Cardiac muscle cell (in vitro differentiated cells and primary cell): ENCODE data around the gene NEUROG3. TPM values are rescaled to one million over a fixed set of nuclear protein-coding genes. Genes with fewer than 3 reads are reported as not detected.

Experiments
- DNase-seq, 2 donors: peaks; one replicate each; pipeline versions ENCODE4 v3.0.0 to v3.0.0-alpha.2; 2010 to 2017; ENCODE audit warnings: low read depth in 1 of 2, low spot score in 1 of 2
- H3K27ac ChIP-seq: fragments of 200-600 bp; sonication (generic); 2 replicates; pipeline ENCODE4 v1.5.1; 2016
- H3K27me3 ChIP-seq: fragments of 200-600 bp; sonication (generic); 2 replicates; pipeline ENCODE4 v1.6.0; 2016; ENCODE audit warnings: control low read depth
- H3K36me3 ChIP-seq: fragments of 200-600 bp; sonication (generic); 2 replicates; pipeline ENCODE4 v1.5.1; 2016; ENCODE audit warnings: control low read depth
- H3K4me1 ChIP-seq: fragments of 200-600 bp; sonication (generic); 2 replicates; pipeline ENCODE4 v1.8.1; 2017; ENCODE audit warnings: low read depth, mild to moderate bottlenecking, mixed run types
- H3K4me3 ChIP-seq: fragments of 200-600 bp; sonication (generic); 2 replicates; pipeline ENCODE4 v1.5.1; 2016; ENCODE audit warnings: mild to moderate bottlenecking
- H3K9me3 ChIP-seq: fragments of 200-600 bp; sonication (generic); 2 replicates; pipeline ENCODE4 v1.5.1; 2017; ENCODE audit warnings: low read depth, mild to moderate bottlenecking, control low read depth
- CTCF ChIP-seq: IDR thresholded peaks from 2 replicates; pipeline ENCODE4 v1.5.1; 2012; ENCODE audit warnings: low read depth, mild to moderate bottlenecking, low read length
- polyA plus RNA-seq: library from polyadenylated mRNA; unstranded; fragments of >200 nt; fragmentation: Nextera tagmentation; extraction: Ambion mirVana; gene quantifications from 2 replicates; pipeline ENCODE4 v1.2.1, GENCODE V29; 2016
- total RNA-seq: library from RNA; depleted of rRNA; stranded (reverse); fragments of >200 nt; gene quantifications from 2 replicates; pipeline ENCODE4 v1.2.3, GENCODE V29; 2016

NEUROG3 gene
- total and polyA plus RNA-seq, 2 experiments from 2014 or later: not detected

- Histone ChIP-seq H3K27me3 (peaks cover 100% of the 10 kb centered on the region), H3K9me3 (no peaks in the 10 kb centered on the region), H3K4me3 (no peak overlapping the region), H3K4me1 (peaks cover 4% of the 10 kb centered on the region), H3K36me3 (no peaks in the 10 kb centered on the region), H3K27ac (no peak overlapping the region)
- no peak for TF ChIP-seq CTCF
- peak in 1 of 2 donors; percentile 14 for DNase-seq
Observed at GRCh38 chr10:69572159-69573055, 815 bp downstream of the NEUROG3 start.

GRCh38 chr10:69571618-69572158 is 1.5 kb downstream of the NEUROG3 start:
- no peak for TF ChIP-seq CTCF
- Histone ChIP-seq H3K9me3 (no peaks in the 10 kb centered on the region), H3K27ac (no peak overlapping the region), H3K4me1 (peaks cover 4% of the 10 kb centered on the region), H3K36me3 (no peaks in the 10 kb centered on the region), H3K27me3 (peaks cover 100% of the 10 kb centered on the region), H3K4me3 (no peak overlapping the region)
- DNase-seq: no peak

GRCh38 chr10:69570050-69570816 is 3.0 kb downstream of the NEUROG3 start:
- H3K36me3 ChIP-seq: no peaks in the 10 kb centered on the region
- DNase-seq: no peak
- H3K27ac ChIP-seq: no peak overlapping the region
- no peak overlapping the region for H3K4me3 ChIP-seq
- peaks cover 100% of the 10 kb centered on the region for H3K27me3 ChIP-seq
- no peaks in the 10 kb centered on the region for H3K9me3 ChIP-seq
- no peak for TF ChIP-seq CTCF
- H3K4me1 ChIP-seq: peaks cover 4% of the 10 kb centered on the region

DNA sequence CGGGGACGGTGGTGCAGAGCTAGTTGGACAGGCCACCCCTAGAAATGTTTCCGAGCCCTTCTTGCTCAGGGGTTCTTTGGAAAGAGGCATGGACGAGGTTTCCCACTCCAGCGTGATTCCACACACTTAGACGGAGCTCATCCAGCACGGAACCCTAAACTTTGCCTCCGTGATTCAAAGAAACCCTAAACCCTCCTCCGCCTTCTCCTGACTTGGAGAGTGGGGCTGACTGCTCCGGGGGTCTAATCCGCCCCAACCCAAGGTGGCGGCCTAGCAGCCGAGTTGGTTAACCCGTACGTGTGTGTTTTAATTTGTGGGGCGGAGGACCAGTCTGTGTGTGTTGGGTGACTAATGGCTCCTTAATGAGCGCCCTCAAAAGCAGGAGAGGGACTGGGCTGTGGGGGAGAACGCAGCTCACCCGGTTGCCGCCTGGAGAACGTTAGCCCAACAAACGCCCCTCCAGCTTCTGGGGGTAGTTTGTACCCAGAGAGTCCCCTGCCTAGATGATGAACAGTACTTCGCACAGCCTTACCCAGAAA is 3.8 kb downstream of the NEUROG3 start:
- H3K27ac ChIP-seq: no peak overlapping the region
- TF ChIP-seq CTCF: no peak
- no peaks in the 10 kb centered on the region for H3K9me3 ChIP-seq
- H3K4me3 ChIP-seq: no peak overlapping the region
- H3K4me1 ChIP-seq: peaks cover 4% of the 10 kb centered on the region
- peaks cover 100% of the 10 kb centered on the region for H3K27me3 ChIP-seq
- DNase-seq: no peak
- H3K36me3 ChIP-seq: no peaks in the 10 kb centered on the region
